Body of pancreas (tissue), 4 donors: ENCODE data around the gene CTNNA2.

ENCODE experiments used
- POLR2A ChIP-seq, 3 donors: fragments of 450-650 bp; IDR thresholded peaks; one replicate each; pipeline ENCODE4 v1.6.1; 2016; ENCODE audit warnings: antibody characterized with exemption in 3 of 3, mild to moderate bottlenecking in 2 of 3
- TF ChIP-seq, protein P1 (sequence below), 7 experiments: fragments of 450-650 bp in 4 of 7; fragments of 200-600 bp in 3 of 7; sonication (generic) in 3 of 7; IDR thresholded peaks; one replicate each; pipeline ENCODE4 v1.5.1; 2016 to 2019; ENCODE audit warnings: antibody characterized with exemption in 7 of 7

DNA sequence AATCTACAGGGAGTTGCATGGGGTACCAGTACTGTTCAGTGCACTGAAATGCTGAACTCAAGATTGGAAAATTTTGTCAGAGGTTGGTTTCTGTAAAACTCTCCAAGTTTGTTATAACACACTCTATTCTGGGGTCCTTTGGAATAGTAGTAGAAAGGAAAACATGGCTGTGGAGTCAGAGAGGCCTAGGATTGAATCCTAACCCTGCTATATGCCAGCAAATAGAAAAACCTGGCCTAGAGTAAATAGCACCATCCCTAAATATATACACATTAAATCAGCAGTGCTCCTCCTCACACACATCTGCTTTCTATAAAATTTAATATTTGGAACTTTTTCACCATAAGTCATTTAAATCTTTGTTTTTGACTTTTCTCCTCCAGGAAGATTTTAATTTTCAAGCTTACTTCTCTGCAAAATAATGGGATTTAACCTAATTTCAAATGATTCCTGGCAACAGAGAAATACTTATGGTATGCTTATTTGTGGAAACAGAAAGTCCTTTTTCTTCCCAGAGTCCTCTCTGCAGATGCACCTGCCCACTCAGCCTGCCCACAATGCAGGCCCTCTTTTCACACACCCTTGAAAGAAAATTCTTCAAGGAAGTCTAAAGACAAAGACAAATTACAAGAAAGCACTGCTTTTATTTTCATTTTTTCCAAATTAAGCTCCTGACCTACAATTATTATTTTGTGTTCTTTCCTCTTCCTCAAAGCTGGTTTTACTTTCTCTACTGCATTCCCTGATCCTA is 989.2 kb downstream of the CTNNA2 start:
- TF ChIP-seq, protein P1, sequence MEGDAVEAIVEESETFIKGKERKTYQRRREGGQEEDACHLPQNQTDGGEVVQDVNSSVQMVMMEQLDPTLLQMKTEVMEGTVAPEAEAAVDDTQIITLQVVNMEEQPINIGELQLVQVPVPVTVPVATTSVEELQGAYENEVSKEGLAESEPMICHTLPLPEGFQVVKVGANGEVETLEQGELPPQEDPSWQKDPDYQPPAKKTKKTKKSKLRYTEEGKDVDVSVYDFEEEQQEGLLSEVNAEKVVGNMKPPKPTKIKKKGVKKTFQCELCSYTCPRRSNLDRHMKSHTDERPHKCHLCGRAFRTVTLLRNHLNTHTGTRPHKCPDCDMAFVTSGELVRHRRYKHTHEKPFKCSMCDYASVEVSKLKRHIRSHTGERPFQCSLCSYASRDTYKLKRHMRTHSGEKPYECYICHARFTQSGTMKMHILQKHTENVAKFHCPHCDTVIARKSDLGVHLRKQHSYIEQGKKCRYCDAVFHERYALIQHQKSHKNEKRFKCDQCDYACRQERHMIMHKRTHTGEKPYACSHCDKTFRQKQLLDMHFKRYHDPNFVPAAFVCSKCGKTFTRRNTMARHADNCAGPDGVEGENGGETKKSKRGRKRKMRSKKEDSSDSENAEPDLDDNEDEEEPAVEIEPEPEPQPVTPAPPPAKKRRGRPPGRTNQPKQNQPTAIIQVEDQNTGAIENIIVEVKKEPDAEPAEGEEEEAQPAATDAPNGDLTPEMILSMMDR (IDR thresholded peaks at IDR 0.05), result no peak
- no peak for TF ChIP-seq POLR2A (IDR thresholded peaks at IDR 0.05)
